Activated T-helper 1 cell treated with Interleukin-2 at 50 U/mL for 16 hours (primary cell): ENCODE measurements around the gene PRKCE.

ENCODE experiments used
- DNase-seq: peaks from one replicate; pipeline ENCODE4 v3.0.0-alpha.2; 2020; ENCODE audit warnings: low read depth

The PRKCE gene

DNA sequence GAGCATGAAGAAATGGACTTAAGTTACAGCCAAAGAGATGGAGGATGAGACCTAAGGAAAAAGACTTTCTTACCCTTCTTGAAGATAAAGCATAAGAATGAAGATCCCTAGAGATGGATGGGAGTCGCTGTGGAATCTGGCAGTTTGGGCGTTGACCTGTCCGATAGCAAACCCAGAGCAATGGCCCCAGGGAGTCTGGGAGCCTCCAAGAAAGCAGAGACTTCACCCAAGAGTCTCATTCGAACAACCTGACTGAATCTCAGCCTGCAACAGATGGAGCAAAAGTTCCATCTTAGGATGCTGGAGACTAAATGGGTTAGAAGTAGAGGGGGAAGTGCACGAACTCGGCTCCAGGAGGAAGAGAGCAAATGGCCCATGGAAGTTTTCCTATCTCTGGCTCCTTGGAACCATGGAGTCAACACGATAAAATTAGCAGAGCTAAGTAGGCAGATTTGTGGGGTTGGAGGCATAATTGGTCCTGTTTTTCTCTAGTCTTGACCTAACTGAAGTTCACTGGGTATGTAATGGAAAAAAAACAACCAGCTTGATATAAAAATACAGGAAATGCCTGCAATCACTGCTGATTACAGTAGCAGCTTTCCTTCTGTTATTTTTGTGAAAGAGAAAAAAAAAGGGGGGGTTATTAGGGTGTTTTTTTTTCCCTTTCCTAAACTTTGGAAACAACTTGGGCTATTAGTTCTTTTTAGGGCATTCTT lies 467.3 kb downstream of the PRKCE start:
- DNase-seq, result no peak

DNA sequence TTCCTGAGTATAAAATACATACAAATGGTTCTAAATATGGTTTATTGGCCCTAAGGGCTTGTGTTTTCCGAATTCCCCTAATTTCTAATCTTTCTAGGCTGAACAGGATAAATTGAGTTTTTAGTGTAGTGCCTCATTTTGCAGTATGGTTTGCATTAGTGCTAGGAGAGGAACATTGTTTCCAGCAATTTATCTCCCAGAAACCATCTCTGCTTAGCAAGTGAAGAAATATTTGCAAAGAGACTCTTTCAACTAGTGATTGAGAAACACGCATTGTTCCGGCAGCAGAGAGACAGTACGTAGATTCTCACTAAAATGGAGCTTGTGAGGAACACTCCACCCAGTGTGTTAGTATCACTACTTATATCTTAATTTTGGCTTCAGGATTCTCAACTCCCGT lies 468.0 kb downstream of the PRKCE start:
- DNase-seq, result no peak

GRCh38 chr2:46120792-46121555 lies 469.5 kb downstream of the PRKCE start:
- no peak for DNase-seq

- no peak for DNase-seq
Measured at GRCh38 chr2:46122318-46122976, 471.0 kb downstream of the PRKCE start.

DNA sequence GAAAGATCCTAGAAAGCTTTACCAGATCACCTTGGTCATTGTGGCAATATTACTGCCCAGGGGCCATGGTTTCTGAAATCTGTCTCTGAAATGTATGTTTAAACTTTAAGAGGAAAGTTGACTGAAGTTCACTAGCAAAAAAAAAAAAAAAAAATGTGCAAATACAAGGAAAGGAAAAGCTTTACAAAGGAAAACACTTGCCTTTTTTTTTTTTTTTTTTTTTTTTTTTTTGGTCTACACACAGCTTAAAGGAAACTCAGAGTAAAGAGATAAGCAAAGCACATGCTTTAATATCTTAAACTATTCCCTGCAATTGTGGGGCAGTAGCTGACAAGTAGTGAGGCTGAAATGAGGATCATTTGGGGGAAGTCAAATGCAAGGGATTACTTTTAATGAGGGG lies 471.5 kb downstream of the PRKCE start:
- no peak for DNase-seq

GRCh38 chr2:46125798-46126197 lies 474.3 kb downstream of the PRKCE start:
- no peak for DNase-seq

- no peak for DNase-seq
Measured at GRCh38 chr2:46126571-46126970, 475.1 kb downstream of the PRKCE start.

- no peak for DNase-seq
Measured at GRCh38 chr2:46127176-46127575, 475.7 kb downstream of the PRKCE start.

GRCh38 chr2:46130511-46130910 lies 479.0 kb downstream of the PRKCE start:
- DNase-seq, result no peak

DNA sequence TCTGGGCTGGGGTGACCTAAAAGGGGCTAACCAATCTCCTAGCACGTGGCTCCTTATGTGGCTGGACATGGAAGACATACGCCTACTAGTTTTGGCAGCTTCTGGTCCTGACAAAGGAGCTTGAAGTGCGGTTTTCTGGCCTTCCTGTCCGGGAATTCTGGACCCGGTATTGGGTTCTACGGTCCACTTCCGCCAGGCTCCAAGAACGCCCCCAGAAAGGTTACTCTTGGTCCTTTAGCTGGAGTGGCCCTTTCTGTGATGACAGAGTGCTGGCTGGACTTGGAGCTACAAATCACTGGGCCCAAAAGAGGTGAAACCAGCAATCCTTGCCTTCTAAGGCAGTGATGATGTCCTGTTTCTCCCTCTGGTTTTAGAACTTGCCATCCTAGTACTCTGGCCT lies 481.5 kb downstream of the PRKCE start:
- DNase-seq, result no peak

DNA sequence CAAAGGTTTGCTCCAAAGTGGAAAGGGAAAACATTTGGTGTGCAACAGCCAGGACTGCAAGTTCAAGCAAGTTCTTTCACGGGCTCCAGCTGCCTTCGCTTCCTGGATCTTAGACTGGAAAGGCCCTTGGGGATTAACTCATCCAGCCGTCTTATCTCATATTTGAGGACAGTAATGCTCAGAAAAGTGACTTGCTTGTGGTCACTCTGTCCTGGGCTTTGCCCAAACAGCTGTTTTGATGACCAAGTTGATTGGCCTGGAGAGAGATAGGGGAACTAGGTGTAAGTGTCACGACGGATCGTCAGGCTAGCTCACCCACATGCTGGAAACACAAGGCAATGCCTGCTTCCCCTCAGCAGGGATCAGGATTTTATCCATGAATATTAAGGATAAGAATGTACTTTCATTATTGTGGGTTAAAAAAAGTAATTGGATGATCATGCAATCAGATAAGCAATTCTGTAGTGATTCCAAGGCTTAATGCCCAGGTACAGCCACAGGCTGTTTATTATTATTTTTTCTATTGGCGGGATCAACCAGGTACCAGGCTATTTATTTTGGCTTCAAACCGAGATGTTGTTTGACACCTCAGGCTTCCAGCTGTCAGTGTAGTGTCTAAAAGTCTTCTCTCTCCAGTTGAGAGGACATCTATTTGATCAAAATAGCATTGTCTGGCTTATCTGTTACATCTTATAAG lies 483.2 kb downstream of the PRKCE start:
- no peak for DNase-seq

- DNase-seq, result no peak
Measured at GRCh38 chr2:46135228-46135855, 483.9 kb downstream of the PRKCE start.

DNA sequence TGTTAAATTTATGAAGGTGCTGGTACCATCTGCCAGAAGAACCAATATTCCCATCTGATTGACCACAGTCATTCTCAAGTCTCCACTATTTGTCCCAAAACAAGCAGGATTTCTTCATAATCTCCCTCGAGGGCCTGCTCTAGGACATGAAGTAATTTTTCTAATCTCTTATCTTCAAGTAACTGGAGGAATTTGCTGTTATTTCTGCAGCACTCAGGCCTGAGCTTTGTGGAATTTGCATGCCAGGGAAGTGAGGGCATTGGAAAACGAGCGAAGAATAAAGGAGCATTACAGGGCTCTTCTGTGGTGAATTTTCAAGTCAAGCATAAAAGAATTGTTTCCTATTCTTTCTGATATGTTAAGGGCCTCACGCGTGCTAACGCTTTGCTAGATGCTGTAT lies 484.5 kb downstream of the PRKCE start:
- no peak for DNase-seq

DNA sequence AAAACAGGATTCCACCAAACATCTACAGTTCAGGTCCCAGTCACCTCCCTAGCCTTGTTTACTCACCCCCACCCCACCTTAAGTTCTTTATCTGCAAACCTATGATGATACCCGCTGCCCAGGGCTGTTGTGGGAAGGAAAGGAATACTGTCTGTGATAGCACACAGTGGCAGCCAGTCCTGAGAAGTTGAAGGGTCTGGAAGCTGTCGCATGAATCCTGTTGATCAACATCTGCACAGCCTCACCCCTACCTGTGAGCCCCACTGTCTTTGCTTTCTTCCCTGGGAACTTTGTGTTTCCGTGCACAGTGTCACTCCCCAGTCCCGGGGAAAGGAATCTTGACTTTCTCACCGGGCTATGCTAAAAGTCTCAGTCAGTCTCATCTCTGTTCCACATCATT lies 485.0 kb downstream of the PRKCE start:
- no peak for DNase-seq

- no peak for DNase-seq
Measured at GRCh38 chr2:46136953-46137352, 485.5 kb downstream of the PRKCE start.

GRCh38 chr2:46142546-46143428 lies 491.3 kb downstream of the PRKCE start:
- DNase-seq, result no peak

GRCh38 chr2:46143429-46144132 lies 492.1 kb downstream of the PRKCE start:
- DNase-seq, result no peak

DNA sequence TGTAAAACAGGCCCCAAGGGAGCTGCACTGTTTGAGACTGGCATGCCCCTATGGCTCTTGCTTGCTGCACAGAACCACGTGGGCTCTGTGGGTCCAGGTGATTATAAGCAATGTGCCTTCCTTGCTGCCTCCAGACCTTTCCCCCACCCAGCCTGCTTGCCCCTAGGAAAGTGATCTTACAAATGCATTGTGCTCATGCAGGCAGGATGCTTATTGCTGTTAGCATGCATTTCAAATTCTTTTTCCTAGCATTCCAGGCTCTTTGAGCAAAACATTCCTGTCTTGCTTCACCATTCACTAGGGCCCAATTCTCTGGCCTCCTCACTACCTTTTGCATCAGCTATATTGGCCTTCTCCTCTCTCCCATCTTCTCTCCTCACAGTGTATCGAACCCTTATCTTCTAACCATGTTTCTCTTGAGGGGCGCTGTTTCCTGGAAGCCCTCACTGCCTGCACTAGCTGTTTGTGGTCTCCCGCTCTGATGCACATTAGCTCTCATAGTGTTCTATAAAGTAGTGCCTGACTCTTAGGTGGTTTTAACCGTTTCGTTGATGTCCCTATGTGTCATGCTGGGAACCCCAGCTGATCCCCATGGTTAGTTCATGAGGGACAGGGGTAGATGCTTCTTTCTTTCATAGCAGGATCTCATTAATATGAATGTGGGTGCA lies 492.8 kb downstream of the PRKCE start:
- no peak for DNase-seq

- no peak for DNase-seq
Measured at GRCh38 chr2:46145017-46145416, 493.5 kb downstream of the PRKCE start.

GRCh38 chr2:46145840-46146239 lies 494.4 kb downstream of the PRKCE start:
- no peak for DNase-seq
